Pancreas (tissue), 10 donors: ENCODE measurements around the gene ADCY7. TPM values are rescaled to one million over a fixed set of nuclear protein-coding genes. Genes with fewer than 3 reads are reported as not detected.

ENCODE experiments used
- ATAC-seq, 4 donors: fragments of 200-7000 bp; cut with Tn5 transposase; one replicate each; pipeline versions ENCODE4 v1.8.0 to v1.9.1; 2020; ENCODE audit warnings: mild to moderate bottlenecking in 4 of 4, moderate library complexity in 4 of 4
- DNase-seq, 6 donors: peaks; one replicate each; pipeline ENCODE4 v3.0.0-alpha.2; 2020
- FAIRE-seq: peaks from 2 replicates; lab custom pipeline; 2012; peaks lifted over from hg19 to GRCh38; lab: Jason Lieb, UNC
- H3K27ac ChIP-seq, 4 donors: fragments of 200-600 bp; sonication (generic); 1 replicate in 3 of 4; 2 replicates in 1 of 4; pipeline versions ENCODE4 v1.5.0 to v1.8.0; 2020
- H3K27me3 ChIP-seq, 4 donors: fragments of 200-600 bp; one replicate each; pipeline ENCODE4 v1.8.0; 2021
- H3K36me3 ChIP-seq, 3 donors: fragments of 200-600 bp; sonication (generic) in 1 of 3; one replicate each; pipeline versions ENCODE4 v1.5.0 to v1.8.0; 2020 to 2021
- H3K4me1 ChIP-seq, 3 donors: fragments of 200-600 bp; one replicate each; pipeline ENCODE4 v1.8.0; 2021
- H3K4me3 ChIP-seq, 4 donors: fragments of 200-600 bp; sonication (generic) in 2 of 4; one replicate each; pipeline versions ENCODE4 v1.5.0 to v1.8.0; 2020 to 2021
- H3K9me3 ChIP-seq, 4 donors: fragments of 200-600 bp; one replicate each; pipeline ENCODE4 v1.8.0; 2021
- CTCF ChIP-seq, 4 donors: fragments of 200-600 bp; sonication (generic) in 3 of 4; IDR thresholded peaks; one replicate each; pipeline versions ENCODE4 v1.5.0 to v1.8.0; 2021; ENCODE audit warnings: antibody characterized with exemption in 4 of 4
- WGBS, 2 donors: extraction: QIAGEN DNeasy Blood & Tissue Kit; methylation state at CpG; one replicate each; pipeline ENCODE4 v1.1.7; 2013; 5-methylcytosine and 5-hydroxymethylcytosine counted together
- intact Hi-C, 3 donors: fragments of 100-400 bp; cut with DNase I; formaldehyde crosslinking; loops; one replicate each; pipeline versions ENCODE4 v1.11.1 to v1.14.2; 2022
- polyA plus RNA-seq, 2 donors: library from polyadenylated mRNA; stranded (reverse); fragments of 200-250 nt; gene quantifications; one replicate each; pipeline ENCODE4 v1.2.3, GENCODE V29; 2013
- total RNA-seq, 6 donors: library from RNA; stranded (reverse); fragmentation: NEBNext Ultra II Directional in 4 of 6; extraction: Animal tissue kit (Norgen Biotek cat#: 25700) in 4 of 6; gene quantifications; one replicate each; pipeline versions ENCODE4 v1.2.1 to v1.2.4, GENCODE V29; 2021 to 2023
- donor health status: healthy with polysubstance abuse.
- donor health status: DM: no; HTN: no; CAD: no; lungs with moderate emphysema.
- donor health status: DM: no; HTN: no; CAD: no.
- donor health status: control.
- donor health status: control.
- donor health status: Bipolar disorder and iron deficiency.
- donor health status: DM: yes; HTN: yes; CAD: no.
- donor health status: DM: no; HTN: no; CAD: no.
- donor health status: DM: no; HTN: no; CAD: no.
- donor health status: DM: yes; HTN: yes; CAD: no.

Gene ADCY7
- total and polyA plus RNA-seq, 8 donors: 1.9 to 21.1 (median 4.3) TPM

DNA sequence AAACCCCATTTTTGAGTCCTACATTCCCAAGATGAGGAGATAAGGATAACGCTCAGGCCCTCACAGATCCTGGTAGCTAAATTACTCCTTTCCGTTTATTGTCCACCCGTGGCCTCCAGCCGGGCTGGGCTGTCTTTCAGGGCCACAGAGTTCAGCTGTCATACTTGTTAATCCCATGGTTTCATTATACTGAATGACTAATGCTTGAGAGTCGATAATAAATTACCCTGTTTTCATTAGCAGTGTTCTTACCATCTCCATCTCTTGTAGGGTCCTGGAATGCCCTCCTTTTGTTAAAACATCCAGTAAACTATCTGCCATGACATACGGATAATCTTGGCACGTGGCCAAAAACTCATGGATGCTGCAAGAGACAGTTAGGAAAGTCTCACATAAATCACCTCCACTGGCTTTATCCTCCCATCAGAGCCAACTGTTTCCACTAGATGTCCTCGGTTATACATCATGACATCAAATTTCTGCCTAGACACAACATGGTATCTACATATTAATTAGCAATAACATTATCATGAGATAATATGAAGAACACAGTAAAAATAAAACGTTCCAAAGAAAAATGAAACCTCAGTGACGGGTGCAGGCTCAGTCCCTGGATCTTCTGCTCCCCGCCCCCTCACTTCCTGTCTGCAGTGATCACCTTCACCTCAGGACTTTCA lies 57.1 kb downstream of the ADCY7 start:
- WGBS, 2 donors: 74% methylated on average over 11 of the region's 11 CpGs
- no peaks in the 10 kb centered on the region for H3K4me1 ChIP-seq
- DNase-seq (no peak), ATAC-seq (peak in 1 of 4 donors; percentile 31), FAIRE-seq (no peak)
- no peaks in the 10 kb centered on the region for H3K9me3 ChIP-seq
- intact Hi-C loops: no loop called here
- H3K4me3 ChIP-seq: no peak overlapping the region
- H3K27me3 ChIP-seq: no peaks in the 10 kb centered on the region
- H3K36me3 ChIP-seq: peaks cover 5 to 61% (median 21%) of the 10 kb centered on the region in 3 donors
- TF ChIP-seq CTCF (IDR thresholded peaks at IDR 0.05): no peak
- no peak overlapping the region for H3K27ac ChIP-seq

DNA sequence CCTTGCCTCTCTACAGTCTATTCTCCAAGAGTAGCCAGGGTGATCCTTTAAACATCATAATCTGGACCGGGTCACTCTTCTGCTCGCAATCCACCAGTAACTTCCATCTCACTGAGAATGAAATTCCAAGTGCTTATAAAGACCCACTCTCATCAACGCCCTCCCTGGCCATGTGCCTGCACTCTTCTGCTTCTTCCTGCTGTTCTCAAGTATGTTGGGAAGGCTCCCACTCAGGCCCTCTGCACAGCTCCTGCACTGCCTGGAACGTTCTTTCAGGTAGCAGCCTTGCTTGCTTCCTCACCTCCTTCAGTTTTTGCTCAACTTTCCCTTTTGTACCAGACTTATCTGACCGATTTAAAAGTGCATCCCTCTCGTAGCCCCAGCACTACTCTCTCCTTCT lies 58.0 kb downstream of the ADCY7 start:
- no peak for ATAC-seq
- Histone ChIP-seq H3K4me1 (no peaks in the 10 kb centered on the region), H3K27ac (no peak overlapping the region), H3K9me3 (no peaks in the 10 kb centered on the region), H3K27me3 (no peaks in the 10 kb centered on the region), H3K36me3 (peaks cover 5 to 55% (median 17%) of the 10 kb centered on the region in 3 donors), H3K4me3 (no peak overlapping the region)
- no peak for DNase-seq
- no peak for FAIRE-seq
- no peak for TF ChIP-seq CTCF (IDR thresholded peaks at IDR 0.05)
- intact Hi-C loops: no loop called here
- WGBS, 2 donors: 91 to 97% methylated on average over 6 of the region's 6 CpGs

- DNase-seq: no peak
- 84 to 86% methylated on average over 5 of the region's 5 CpGs for WGBS, 2 donors
- H3K36me3 ChIP-seq: peaks cover 0 to 35% (median 5%) of the 10 kb centered on the region in 3 donors
- H3K4me1 ChIP-seq: no peaks in the 10 kb centered on the region
- ATAC-seq: no peak
- H3K9me3 ChIP-seq: no peaks in the 10 kb centered on the region
- intact Hi-C loops: no loop called here
- no peak for TF ChIP-seq CTCF (IDR thresholded peaks at IDR 0.05)
- H3K27me3 ChIP-seq: no peaks in the 10 kb centered on the region
- H3K4me3 ChIP-seq: no peak overlapping the region
- FAIRE-seq: no peak
- H3K27ac ChIP-seq: no peak overlapping the region
Measured at GRCh38 chr16:50326264-50326663, 59.9 kb downstream of the ADCY7 start.

GRCh38 chr16:50326835-50327465 lies 60.6 kb downstream of the ADCY7 start:
- peak in 1 of 4 donors; percentile 10 for TF ChIP-seq CTCF (IDR thresholded peaks at IDR 0.05)
- Histone ChIP-seq H3K27ac (no peak overlapping the region), H3K36me3 (peaks cover 0 to 30% (median 5%) of the 10 kb centered on the region in 3 donors), H3K4me1 (no peaks in the 10 kb centered on the region), H3K4me3 (no peak overlapping the region), H3K9me3 (no peaks in the 10 kb centered on the region), H3K27me3 (no peaks in the 10 kb centered on the region)
- WGBS, 2 donors: 70 to 72% methylated on average over 7 of the region's 7 CpGs
- ATAC-seq: peak in 3 of 4 donors; percentile 67 to 75 (median 71)
- intact Hi-C loops: no loop called here
- no peak for FAIRE-seq
- DNase-seq: no peak
